ENCODE results near the gene SPPL3. TPM values are rescaled to one million over a fixed set of nuclear protein-coding genes. Genes with fewer than 3 reads are reported as not detected.

Gene SPPL3
- total and polyA plus RNA-seq, 2 experiments from 2014 or later: 20.0 to 67.3 TPM

DNA sequence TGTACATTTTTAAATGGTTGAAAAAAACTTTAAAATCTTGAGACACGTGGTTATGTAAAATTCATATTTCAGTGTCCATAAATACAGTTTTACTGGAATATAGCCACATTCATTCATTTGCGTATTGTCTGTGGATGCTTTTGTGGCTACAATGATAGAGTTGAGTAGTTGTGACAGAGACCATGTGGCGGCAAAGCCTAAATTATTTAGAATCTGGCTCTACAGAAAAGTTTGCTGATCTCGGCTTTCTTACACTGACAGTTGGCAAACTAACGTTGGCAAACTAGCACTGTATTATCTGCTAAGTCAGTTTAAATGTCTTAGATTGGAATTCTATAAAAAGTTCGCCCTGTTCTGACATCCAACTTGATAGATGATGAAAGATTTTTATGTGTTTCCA, 191.5 kb downstream of the SPPL3 start:
- H3K4me2 ChIP-seq: peak overlapping the region; percentile 94

More for the DNA sequence above, 191.5 kb downstream of the SPPL3 start:
- DNase-seq (ENCODE audit: low spot score): no peak
- TF ChIP-seq EZH2phosphoT487 (IDR thresholded peaks at IDR 0.05; ENCODE audit: low read depth, severe bottlenecking, unreplicated experiment) (no peak), EZH2 (IDR thresholded peaks at IDR 0.05; ENCODE audit: borderline replicate concordance) (no peak)
- TF ChIP-seq, protein P1, sequence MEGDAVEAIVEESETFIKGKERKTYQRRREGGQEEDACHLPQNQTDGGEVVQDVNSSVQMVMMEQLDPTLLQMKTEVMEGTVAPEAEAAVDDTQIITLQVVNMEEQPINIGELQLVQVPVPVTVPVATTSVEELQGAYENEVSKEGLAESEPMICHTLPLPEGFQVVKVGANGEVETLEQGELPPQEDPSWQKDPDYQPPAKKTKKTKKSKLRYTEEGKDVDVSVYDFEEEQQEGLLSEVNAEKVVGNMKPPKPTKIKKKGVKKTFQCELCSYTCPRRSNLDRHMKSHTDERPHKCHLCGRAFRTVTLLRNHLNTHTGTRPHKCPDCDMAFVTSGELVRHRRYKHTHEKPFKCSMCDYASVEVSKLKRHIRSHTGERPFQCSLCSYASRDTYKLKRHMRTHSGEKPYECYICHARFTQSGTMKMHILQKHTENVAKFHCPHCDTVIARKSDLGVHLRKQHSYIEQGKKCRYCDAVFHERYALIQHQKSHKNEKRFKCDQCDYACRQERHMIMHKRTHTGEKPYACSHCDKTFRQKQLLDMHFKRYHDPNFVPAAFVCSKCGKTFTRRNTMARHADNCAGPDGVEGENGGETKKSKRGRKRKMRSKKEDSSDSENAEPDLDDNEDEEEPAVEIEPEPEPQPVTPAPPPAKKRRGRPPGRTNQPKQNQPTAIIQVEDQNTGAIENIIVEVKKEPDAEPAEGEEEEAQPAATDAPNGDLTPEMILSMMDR (IDR thresholded peaks at IDR 0.05; ENCODE audit: poor library complexity): no peak
- Histone ChIP-seq H3K27me3 (no peaks in the 10 kb centered on the region), H3K36me3 (replicated peaks; ENCODE audit: insufficient read depth, low read depth) (no peaks in the 10 kb centered on the region), H3K79me2 (peaks cover 72% of the 10 kb centered on the region), H3K4me3 (no peak overlapping the region), H3K9me3 (ENCODE audit: low read depth) (no peaks in the 10 kb centered on the region), H4K20me1 (ENCODE audit: insufficient read depth, poor library complexity, severe bottlenecking) (peaks cover 17% of the 10 kb centered on the region), H3K27ac (no peak overlapping the region), H3K4me1 (ENCODE audit: insufficient read depth) (peaks cover 27% of the 10 kb centered on the region), H3K9me2 (replicated peaks; ENCODE audit: insufficient read depth) (no peaks in the 10 kb centered on the region), H2AFZ (no peak overlapping the region)
- WGBS (ENCODE audit: low lambda C conversion rate, missing lambda C conversion rate): 82% methylated on average over 6 of the region's 6 CpGs

Other genes starting within 250 kb of the SPPL3 start
- 132 and 135 TPM in 2 replicates for gene MLEC, start 217.2 kb downstream of the SPPL3 start, total RNA-seq
- gene MLEC, start 217.2 kb downstream of the SPPL3 start, polyA plus RNA-seq: 210 and 227 TPM in 2 replicates
- gene UNC119B, start 193.9 kb downstream of the SPPL3 start, total RNA-seq: 24.7 and 26.0 TPM in 2 replicates
- gene UNC119B, start 193.9 kb downstream of the SPPL3 start, polyA plus RNA-seq: 5.2 and 10.9 TPM in 2 replicates
- 53.5 and 59.6 TPM in 2 replicates for gene ACADS, start 178.5 kb downstream of the SPPL3 start, total RNA-seq
- gene ACADS, start 178.5 kb downstream of the SPPL3 start, polyA plus RNA-seq: 58.0 and 66.8 TPM in 2 replicates
- gene HNF1A, start 74.2 kb upstream of the SPPL3 start, total RNA-seq: 13.2 and 16.7 TPM in 2 replicates
- gene HNF1A, start 74.2 kb upstream of the SPPL3 start, polyA plus RNA-seq: 17.0 and 23.9 TPM in 2 replicates
- 11.8 and 17.8 TPM in 2 replicates for gene C12orf43, start 112.1 kb upstream of the SPPL3 start, total RNA-seq
- gene C12orf43, start 112.1 kb upstream of the SPPL3 start, polyA plus RNA-seq: 9.2 and 11.3 TPM in 2 replicates
- 0.27 and 0.52 TPM in 2 replicates for gene OASL, start 134.9 kb upstream of the SPPL3 start, total RNA-seq
- gene OASL, start 134.9 kb upstream of the SPPL3 start, polyA plus RNA-seq: 0.13 and 0.47 TPM in 2 replicates
- gene P2RX7, start 228.5 kb upstream of the SPPL3 start, total RNA-seq: 0.80 and 0.90 TPM in 2 replicates
- 1.1 and 1.7 TPM in 2 replicates for gene P2RX7, start 228.5 kb upstream of the SPPL3 start, polyA plus RNA-seq

Measured in hepatocyte (in vitro differentiated cells).